Measurements from ENCODE around the gene CFAP70. TPM values are rescaled to one million over a fixed set of nuclear protein-coding genes. Genes with fewer than 3 reads are reported as not detected.

CFAP70 gene
- polyA plus RNA-seq, 1 donor from 2014 or later, result 5.8 TPM

GRCh38 chr10:73364964-73365363 lies 6.3 kb upstream of the CFAP70 start:
- no peaks in the 10 kb centered on the region for H3F3A ChIP-seq (ENCODE audit: insufficient read depth, low read length, poor library complexity, severe bottlenecking)
- no peaks in the 10 kb centered on the region for H3K79me2 ChIP-seq (replicated peaks; ENCODE audit: insufficient read depth, low read length)
- no peak overlapping the region for H3K27ac ChIP-seq (ENCODE audit: low read length)
- H3K4me2 ChIP-seq (ENCODE audit: low read length), result no peak overlapping the region
- no peak overlapping the region for H2AFZ ChIP-seq (ENCODE audit: low read depth, low read length)
- H4K20me1 ChIP-seq (ENCODE audit: insufficient read depth), result no peaks in the 10 kb centered on the region
- no peaks in the 10 kb centered on the region for H3K27me3 ChIP-seq (ENCODE audit: insufficient read depth, low read depth, low read length)
- no peaks in the 10 kb centered on the region for H3K9me2 ChIP-seq (ENCODE audit: insufficient read depth, low read length)
- H3K4me3 ChIP-seq (ENCODE audit: low read length), result no peak overlapping the region
- TF ChIP-seq RAD21 (conservative IDR thresholded peaks at IDR 0.05) (no peak), EP300 (conservative IDR thresholded peaks at IDR 0.05; ENCODE audit: poor library complexity, severe bottlenecking) (no peak), EZH2 (IDR thresholded peaks at IDR 0.05; ENCODE audit: borderline replicate concordance, insufficient read depth, low read length, poor library complexity, severe bottlenecking) (no peak), POLR2AphosphoS5 (IDR thresholded peaks at IDR 0.05) (no peak), REST (IDR thresholded peaks at IDR 0.05; ENCODE audit: borderline replicate concordance) (no peak), CTCF (IDR thresholded peaks at IDR 0.05; ENCODE audit: poor library complexity, severe bottlenecking) (no peak)
- no peak overlapping the region for H3K9ac ChIP-seq (ENCODE audit: low read length)
- H3K9me3 ChIP-seq (ENCODE audit: low read length), result no peaks in the 10 kb centered on the region
- peaks cover 3% of the 10 kb centered on the region for H3K36me3 ChIP-seq (ENCODE audit: insufficient read depth, low read length)

- Histone ChIP-seq H2AFZ (ENCODE audit: low read depth, low read length) (peak overlapping the region; percentile 46), H3F3A (ENCODE audit: insufficient read depth, low read length, poor library complexity, severe bottlenecking) (no peaks in the 10 kb centered on the region), H3K9ac (ENCODE audit: low read length) (peak overlapping the region; percentile 33), H3K9me2 (ENCODE audit: insufficient read depth, low read length) (no peaks in the 10 kb centered on the region), H3K27ac (ENCODE audit: low read length) (no peak overlapping the region), H3K4me3 (ENCODE audit: low read length) (peak overlapping the region; percentile 79), H3K27me3 (ENCODE audit: insufficient read depth, low read depth, low read length) (no peaks in the 10 kb centered on the region), H3K4me2 (ENCODE audit: low read length) (no peak overlapping the region), H3K36me3 (ENCODE audit: insufficient read depth, low read length) (peaks cover 3% of the 10 kb centered on the region), H3K9me3 (ENCODE audit: low read length) (no peaks in the 10 kb centered on the region), H4K20me1 (ENCODE audit: insufficient read depth) (no peaks in the 10 kb centered on the region), H3K79me2 (replicated peaks; ENCODE audit: insufficient read depth, low read length) (no peaks in the 10 kb centered on the region)
- no peak for TF ChIP-seq EZH2 (IDR thresholded peaks at IDR 0.05; ENCODE audit: borderline replicate concordance, insufficient read depth, low read length, poor library complexity, severe bottlenecking)
- TF ChIP-seq REST (IDR thresholded peaks at IDR 0.05; ENCODE audit: borderline replicate concordance), result no peak
- no peak for TF ChIP-seq RAD21 (conservative IDR thresholded peaks at IDR 0.05)
- no peak for TF ChIP-seq POLR2AphosphoS5 (IDR thresholded peaks at IDR 0.05)
Measured at GRCh38 chr10:73359492-73359891, 828 bp upstream of the CFAP70 start.

Data from neural cell (in vitro differentiated cells).